ENCODE results near the gene NKAPD1.

GRCh38 chr11:112132737-112133136 is 58.6 kb downstream of the NKAPD1 start:
- TF ChIP-seq CTCF (IDR thresholded peaks at IDR 0.05) (no peak), POLR2A (IDR thresholded peaks at IDR 0.05) (no peak)

Measured in stomach (tissue), 4 donors.